RWPE1 (cell line): ENCODE results near the gene FIBP.

ENCODE experiments used
- CTCF ChIA-PET: fragments of 350-600 bp; sonication (Branson Sonifier 250); formaldehyde crosslinking; extraction: SDS; loops from one replicate; lab custom pipeline; 2021; lab: Yijun Ruan, JAX
- POLR2A ChIA-PET: fragments of 400-600 bp; formaldehyde crosslinking; extraction: SDS; loops from one replicate; lab custom pipeline; 2020; ENCODE audit warnings: antibody characterized with exemption; ENCODE audit not compliant: low non-redundant PET; lab: Yijun Ruan, JAX
- DNase-seq: peaks from one replicate; pipeline ENCODE4 v3.0.0; 2012; ENCODE audit warnings: low spot score
- H3K27ac ChIP-seq: fragments of 450-650 bp; 2 replicates; pipeline ENCODE4 v1.5.1; 2017
- TF ChIP-seq, protein P1 (sequence below): fragments of 450-650 bp; conservative IDR thresholded peaks from 2 replicates; pipeline ENCODE4 v1.5.1; 2017; ENCODE audit warnings: low read depth, mild to moderate bottlenecking

FIBP gene

DNA sequence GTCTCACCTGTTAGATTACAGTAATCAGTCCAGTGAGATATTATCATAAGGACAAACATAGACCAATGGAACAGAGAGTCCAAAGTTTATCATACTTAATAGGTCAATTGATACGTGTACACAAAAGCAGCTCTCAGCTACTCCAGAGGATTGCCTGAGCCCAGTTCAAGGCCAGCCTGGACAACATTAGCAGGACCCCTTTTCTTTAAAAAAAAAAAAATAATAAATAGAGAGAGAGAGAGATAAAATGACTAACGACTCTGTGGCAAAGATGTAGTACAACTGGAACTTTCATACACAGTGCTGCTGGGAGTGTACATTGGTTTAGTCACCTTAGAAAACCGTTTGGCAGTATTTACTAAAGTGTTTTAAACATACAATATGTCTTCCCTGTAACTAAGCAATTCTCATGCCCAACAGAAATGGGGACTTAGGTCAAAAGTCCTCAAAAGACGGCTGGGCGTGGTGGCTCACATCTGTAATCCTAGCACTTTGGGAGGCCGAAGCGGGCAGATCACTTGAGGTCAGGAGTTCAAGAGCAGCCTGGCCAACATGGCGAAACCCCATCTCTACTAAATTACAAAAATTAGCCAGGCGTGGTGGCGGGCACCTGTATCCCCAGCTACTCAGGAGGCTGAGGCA lies 43.9 kb downstream of the FIBP start:
- POLR2A ChIA-PET, result no interaction called here

DNA sequence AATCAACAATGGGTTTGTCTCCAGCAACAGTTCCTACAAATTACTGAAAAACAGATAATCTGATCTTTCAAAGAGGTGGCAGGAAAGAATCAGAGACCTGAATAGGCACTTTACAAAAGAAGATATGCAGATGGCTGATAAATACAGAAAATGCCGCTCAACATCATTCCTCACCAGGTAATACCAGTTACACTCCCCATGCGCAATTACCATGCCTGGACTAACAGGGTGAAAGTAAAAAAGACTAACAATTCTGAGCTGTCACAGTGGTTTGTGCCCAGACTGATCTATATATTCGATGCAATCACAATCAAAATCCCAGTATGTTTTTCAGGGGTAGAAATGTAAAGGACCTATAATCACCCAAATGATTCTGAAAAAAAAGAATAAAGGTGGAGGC lies 44.5 kb downstream of the FIBP start:
- H3K27ac ChIP-seq, result no peak overlapping the region
- ChIA-PET CTCF (no interaction called here), POLR2A (no interaction called here)

More for the DNA sequence above, 43.9 kb downstream of the FIBP start:
- no peak overlapping the region for H3K27ac ChIP-seq
- CTCF ChIA-PET, result interaction anchor here (0.6 kb wide), 2 partner anchors 133 to 321 kb away, joined by 4 to 6 read pairs; no protein-coding TSS in a partner anchor
- no peak for DNase-seq
- TF ChIP-seq, protein P1, sequence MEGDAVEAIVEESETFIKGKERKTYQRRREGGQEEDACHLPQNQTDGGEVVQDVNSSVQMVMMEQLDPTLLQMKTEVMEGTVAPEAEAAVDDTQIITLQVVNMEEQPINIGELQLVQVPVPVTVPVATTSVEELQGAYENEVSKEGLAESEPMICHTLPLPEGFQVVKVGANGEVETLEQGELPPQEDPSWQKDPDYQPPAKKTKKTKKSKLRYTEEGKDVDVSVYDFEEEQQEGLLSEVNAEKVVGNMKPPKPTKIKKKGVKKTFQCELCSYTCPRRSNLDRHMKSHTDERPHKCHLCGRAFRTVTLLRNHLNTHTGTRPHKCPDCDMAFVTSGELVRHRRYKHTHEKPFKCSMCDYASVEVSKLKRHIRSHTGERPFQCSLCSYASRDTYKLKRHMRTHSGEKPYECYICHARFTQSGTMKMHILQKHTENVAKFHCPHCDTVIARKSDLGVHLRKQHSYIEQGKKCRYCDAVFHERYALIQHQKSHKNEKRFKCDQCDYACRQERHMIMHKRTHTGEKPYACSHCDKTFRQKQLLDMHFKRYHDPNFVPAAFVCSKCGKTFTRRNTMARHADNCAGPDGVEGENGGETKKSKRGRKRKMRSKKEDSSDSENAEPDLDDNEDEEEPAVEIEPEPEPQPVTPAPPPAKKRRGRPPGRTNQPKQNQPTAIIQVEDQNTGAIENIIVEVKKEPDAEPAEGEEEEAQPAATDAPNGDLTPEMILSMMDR, result no peak

DNA sequence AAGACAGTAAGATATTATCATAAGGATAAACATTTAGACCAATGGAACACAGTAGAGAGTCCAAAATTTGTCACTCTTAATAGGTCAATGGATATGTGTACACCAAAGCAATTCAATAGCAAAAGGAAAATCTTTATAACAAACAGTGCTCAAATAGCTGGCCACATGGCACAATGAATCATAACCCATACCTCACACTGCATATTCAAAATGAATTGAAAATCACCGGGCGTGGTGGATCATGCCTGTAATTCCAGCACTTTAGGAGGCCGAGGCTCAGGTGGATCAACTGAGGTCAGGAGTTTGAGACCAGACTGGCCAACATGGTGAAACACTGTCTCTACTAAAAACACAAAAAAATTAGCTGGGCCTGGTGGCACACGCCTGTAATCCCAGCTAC lies 46.1 kb downstream of the FIBP start:
- ChIA-PET POLR2A (no interaction called here), CTCF (no interaction called here)
- DNase-seq, result no peak
- no peak overlapping the region for H3K27ac ChIP-seq
- TF ChIP-seq, protein P1, result no peak

More for the DNA sequence above, 44.5 kb downstream of the FIBP start:
- TF ChIP-seq, protein P1, result no peak
- DNase-seq, result no peak

DNA sequence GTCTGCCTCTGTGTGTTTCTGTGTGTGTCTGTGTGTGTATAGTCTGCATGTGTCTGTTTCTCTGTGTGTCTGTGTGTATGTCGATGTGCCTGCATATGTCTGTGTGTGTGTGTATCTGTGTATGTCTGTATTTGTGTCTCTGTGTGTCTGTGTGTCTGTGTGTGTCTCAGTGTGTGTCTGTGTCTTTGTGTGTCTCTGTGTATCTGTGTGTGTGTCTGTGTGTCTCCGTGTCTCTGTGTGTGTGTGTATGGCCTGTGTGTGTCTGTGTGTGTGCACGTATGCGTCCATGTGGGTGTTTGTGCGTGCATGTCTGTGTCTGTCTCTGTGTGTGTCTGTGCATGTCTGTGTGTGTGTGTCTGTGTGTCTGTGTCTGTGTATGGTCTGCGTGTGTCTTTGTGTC lies 54.1 kb downstream of the FIBP start:
- TF ChIP-seq, protein P1, result no peak
- no peak overlapping the region for H3K27ac ChIP-seq
- ChIA-PET CTCF (no interaction called here), POLR2A (interaction anchor here (0.6 kb wide), 1 partner anchor 16 kb away, joined by 3 read pairs; no protein-coding TSS in a partner anchor)
- DNase-seq, result no peak
